Stimulated activated CD8-positive, alpha-beta memory T cell treated with anti-CD3 and anti-CD28 coated beads, Interleukin-7, amount 100 ng/mL, for 4 hours (primary cell): Measurements from ENCODE around the gene PHLDB2.

Experiments used
- DNase-seq, 2 donors: peaks; one replicate each; pipeline ENCODE4 v3.0.0-alpha.2; 2020; ENCODE audit warnings: low read depth in 2 of 2

PHLDB2 gene

GRCh38 chr3:111926266-111926676 lies 67.2 kb downstream of the PHLDB2 start:
- DNase-seq: no peak

- DNase-seq: no peak
Measured at GRCh38 chr3:111928613-111929012, 69.5 kb downstream of the PHLDB2 start.

- DNase-seq: no peak
Measured at GRCh38 chr3:111929484-111929883, 70.4 kb downstream of the PHLDB2 start.

GRCh38 chr3:111932946-111933345 lies 73.9 kb downstream of the PHLDB2 start:
- no peak for DNase-seq

- DNase-seq: no peak
Measured at GRCh38 chr3:111936191-111936841, 77.3 kb downstream of the PHLDB2 start.

- DNase-seq: no peak
Measured at GRCh38 chr3:111936967-111937366, 77.9 kb downstream of the PHLDB2 start.

- DNase-seq: no peak
Measured at GRCh38 chr3:111937871-111938270, 78.8 kb downstream of the PHLDB2 start.

- no peak for DNase-seq
Measured at GRCh38 chr3:111939873-111940272, 80.8 kb downstream of the PHLDB2 start.

- DNase-seq: no peak
Measured at GRCh38 chr3:111943533-111943932, 84.5 kb downstream of the PHLDB2 start.

- no peak for DNase-seq
Measured at GRCh38 chr3:111944372-111944771, 85.3 kb downstream of the PHLDB2 start.

- DNase-seq: no peak
Measured at GRCh38 chr3:111947231-111947630, 88.2 kb downstream of the PHLDB2 start.

GRCh38 chr3:111948786-111949185 lies 89.7 kb downstream of the PHLDB2 start:
- no peak for DNase-seq

- no peak for DNase-seq
Measured at GRCh38 chr3:111949712-111950111, 90.6 kb downstream of the PHLDB2 start.

- DNase-seq: no peak
Measured at GRCh38 chr3:111951032-111951431, 92.0 kb downstream of the PHLDB2 start.

- no peak for DNase-seq
Measured at GRCh38 chr3:111952086-111952485, 93.0 kb downstream of the PHLDB2 start.

GRCh38 chr3:111952866-111953450 lies 93.9 kb downstream of the PHLDB2 start:
- no peak for DNase-seq

- DNase-seq: no peak
Measured at GRCh38 chr3:111954228-111954990, 95.3 kb downstream of the PHLDB2 start.

GRCh38 chr3:111955876-111956275 lies 96.8 kb downstream of the PHLDB2 start:
- DNase-seq: no peak

GRCh38 chr3:111956449-111956848 lies 97.4 kb downstream of the PHLDB2 start:
- DNase-seq: no peak

GRCh38 chr3:111956995-111957734 lies 98.1 kb downstream of the PHLDB2 start:
- DNase-seq: no peak

- no peak for DNase-seq
Measured at GRCh38 chr3:111961461-111962164, 102.5 kb downstream of the PHLDB2 start.

GRCh38 chr3:111963424-111963823 lies 104.4 kb downstream of the PHLDB2 start:
- DNase-seq: no peak
